A673 (cell line): ENCODE data around the gene TRAF6. TPM values are rescaled to one million over a fixed set of nuclear protein-coding genes. Genes with fewer than 3 reads are reported as not detected.

Experiments used
- BruUV-seq: library from RNA; stranded (reverse); fragments of 400-500 nt; replicated peaks from 2 replicates; lab custom pipeline; 2021; lab: Mats Ljungman, UMichigan
- CTCF ChIA-PET: fragments of 300-600 bp; sonication (Branson Sonifier 250); formaldehyde crosslinking; loops from one replicate; lab custom pipeline; 2022; ENCODE audit warnings: antibody characterized with exemption; lab: Charles Lee
- POLR2A ChIA-PET: fragments of 300-600 bp; sonication (Branson Sonifier 250); formaldehyde crosslinking; loops from one replicate; lab custom pipeline; 2022; ENCODE audit warnings: antibody characterized with exemption; ENCODE audit not compliant: low non-redundant PET; lab: Charles Lee
- DNase-seq: peaks from one replicate; pipeline ENCODE4 v3.0.0-alpha.2; 2015; ENCODE audit warnings: low spot score
- H3K27ac ChIP-seq: fragments of 200-600 bp; sonication (generic); 2 replicates; pipeline ENCODE4 v1.5.1; 2016; ENCODE audit warnings: mixed run types, low read depth, mild to moderate bottlenecking, mixed read lengths, antibody characterized with exemption, low read length; ENCODE audit not compliant: poor library complexity, severe bottlenecking
- H3K27me3 ChIP-seq: fragments of 200-600 bp; sonication (generic); replicated peaks from 2 replicates; pipeline ENCODE4 v1.6.1; 2017; ENCODE audit warnings: mixed run types, low read depth, mild to moderate bottlenecking, mixed read lengths, antibody characterized with exemption, low read length; ENCODE audit not compliant: insufficient read depth, poor library complexity
- H3K36me3 ChIP-seq: fragments of 200-600 bp; sonication (generic); 2 replicates; pipeline ENCODE4 v1.6.1; 2016; ENCODE audit warnings: mixed run types, mild to moderate bottlenecking, mixed read lengths, antibody characterized with exemption, low read length; ENCODE audit not compliant: insufficient read depth, poor library complexity, severe bottlenecking
- H3K4me1 ChIP-seq: fragments of 200-600 bp; sonication (generic); 2 replicates; pipeline ENCODE4 v1.6.1; 2017; ENCODE audit warnings: mixed run types, mild to moderate bottlenecking, mixed read lengths, antibody characterized with exemption, low read length; ENCODE audit not compliant: insufficient read depth, poor library complexity, severe bottlenecking
- H3K4me3 ChIP-seq: fragments of 200-600 bp; sonication (generic); 2 replicates; pipeline ENCODE4 v1.5.1; 2016; ENCODE audit warnings: low read depth, mixed run types, mild to moderate bottlenecking, mixed read lengths, low read length; ENCODE audit not compliant: poor library complexity, severe bottlenecking
- H3K9me3 ChIP-seq: fragments of 200-600 bp; sonication (generic); 2 replicates; pipeline ENCODE4 v1.6.1; 2016; ENCODE audit warnings: mixed run types, low read depth, mild to moderate bottlenecking, mixed read lengths, antibody characterized with exemption, low read length; ENCODE audit not compliant: poor library complexity, severe bottlenecking
- CTCF ChIP-seq: fragments of 300-800, 200-600 bp; sonication (generic); conservative IDR thresholded peaks from 2 replicates; pipeline ENCODE4 v1.5.1; 2017; ENCODE audit warnings: low read depth, mild to moderate bottlenecking, antibody characterized with exemption, low read length, moderate library complexity, mixed read lengths
- EZH2 ChIP-seq: fragments of 200-600 bp; sonication (generic); IDR thresholded peaks from 2 replicates; pipeline ENCODE4 v1.6.1; 2017; ENCODE audit warnings: borderline replicate concordance, low read depth, mild to moderate bottlenecking, mixed read lengths, antibody characterized with exemption, low read length; ENCODE audit not compliant: poor library complexity, severe bottlenecking
- intact Hi-C: fragments of 100-400 bp; cut with micrococcal nuclease; formaldehyde crosslinking; loops from one replicate; pipeline ENCODE4 v1.10.0; 2022; ENCODE audit not compliant: unreplicated experiment
- total RNA-seq: library from RNA; stranded (reverse); gene quantifications from 2 replicates; pipeline ENCODE4 v1.2.3, GENCODE V29; 2021

TRAF6 gene
- total RNA-seq, 1 experiment from 2014 or later: 28.6 TPM

- BruUV-seq: no TSS peak
- peaks cover 8% of the 10 kb centered on the region for H3K4me1 ChIP-seq
- intact Hi-C loops: loop anchor here (5.0 kb wide), 1 partner anchor 47 kb away; no protein-coding TSS in a partner anchor
- H3K9me3 ChIP-seq: no peaks in the 10 kb centered on the region
- no peak for TF ChIP-seq CTCF
- TF ChIP-seq EZH2: no peak
- peaks cover 12% of the 10 kb centered on the region for H3K36me3 ChIP-seq
- no peak overlapping the region for H3K27ac ChIP-seq
- ChIA-PET POLR2A (no interaction called here), CTCF (interaction anchor here (1.2 kb wide), 1 partner anchor 157 kb away, joined by 3 read pairs; no protein-coding TSS in a partner anchor)
- H3K27me3 ChIP-seq: no peaks in the 10 kb centered on the region
- no peak overlapping the region for H3K4me3 ChIP-seq
- no peak for DNase-seq
Observed at GRCh38 chr11:36449561-36450096, 60.4 kb downstream of the TRAF6 start.

- ChIA-PET CTCF (no interaction called here), POLR2A (interaction anchor here (0.6 kb wide), 1 partner anchor 957 kb away, joined by 4 read pairs; no protein-coding TSS in a partner anchor)
- Histone ChIP-seq H3K4me3 (no peak overlapping the region), H3K36me3 (peaks cover 12% of the 10 kb centered on the region), H3K27ac (no peak overlapping the region), H3K9me3 (no peaks in the 10 kb centered on the region), H3K4me1 (peaks cover 6% of the 10 kb centered on the region), H3K27me3 (no peaks in the 10 kb centered on the region)
- intact Hi-C loops: no loop called here
- DNase-seq: no peak
- BruUV-seq: no TSS peak
- TF ChIP-seq EZH2 (no peak), CTCF (no peak)
Observed at GRCh38 chr11:36447947-36448346, 62.1 kb downstream of the TRAF6 start.

GRCh38 chr11:36447514-36447913 lies 62.6 kb downstream of the TRAF6 start:
- intact Hi-C loops: no loop called here
- Histone ChIP-seq H3K4me1 (peaks cover 6% of the 10 kb centered on the region), H3K4me3 (no peak overlapping the region), H3K9me3 (no peaks in the 10 kb centered on the region), H3K36me3 (peaks cover 11% of the 10 kb centered on the region), H3K27me3 (no peaks in the 10 kb centered on the region), H3K27ac (no peak overlapping the region)
- CTCF ChIA-PET: no interaction called here
- POLR2A ChIA-PET: no interaction called here
- no TSS peak for BruUV-seq
- TF ChIP-seq CTCF: no peak
- DNase-seq: peak; percentile 47
